ENCODE results near the gene ZMYND8.

DNA sequence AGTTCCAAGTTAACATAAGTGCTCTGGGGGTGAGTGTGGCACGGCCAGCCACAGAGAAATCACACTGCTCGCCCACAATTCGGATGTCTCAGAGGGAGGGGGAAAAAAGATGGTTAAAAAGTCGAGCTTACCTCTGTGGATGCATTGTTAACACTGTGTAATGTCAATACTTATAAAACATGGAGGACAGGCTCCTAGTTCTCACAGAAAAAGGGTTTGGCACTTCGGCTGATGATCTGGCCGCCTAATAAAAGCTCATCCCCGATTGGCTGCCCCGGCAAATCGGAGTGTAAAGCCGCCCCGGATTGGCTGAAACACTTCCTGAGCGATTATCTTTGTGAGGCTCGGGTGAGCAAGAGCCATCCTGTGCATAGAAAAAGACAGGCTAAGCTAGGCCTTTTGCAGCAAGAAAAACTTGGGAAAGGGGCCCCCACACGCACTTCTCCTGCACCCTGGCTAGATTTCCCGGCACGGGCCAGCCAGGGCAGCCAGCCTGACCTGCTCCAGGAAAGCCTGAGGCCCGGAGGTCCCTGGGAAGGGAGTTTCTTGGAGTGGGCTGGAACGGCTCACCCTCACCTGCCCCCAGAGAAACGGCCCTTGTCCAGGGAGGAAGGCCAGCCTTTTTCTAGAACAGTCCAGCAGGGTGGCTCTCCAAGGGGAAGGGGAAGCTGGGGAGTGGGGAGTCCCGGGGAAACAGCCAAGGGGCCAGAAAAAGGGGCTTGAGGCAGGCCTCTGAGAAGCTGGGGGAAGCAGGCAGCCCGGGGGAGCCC lies at the start of gene ZMYND8:
- TF ChIP-seq, protein P1, sequence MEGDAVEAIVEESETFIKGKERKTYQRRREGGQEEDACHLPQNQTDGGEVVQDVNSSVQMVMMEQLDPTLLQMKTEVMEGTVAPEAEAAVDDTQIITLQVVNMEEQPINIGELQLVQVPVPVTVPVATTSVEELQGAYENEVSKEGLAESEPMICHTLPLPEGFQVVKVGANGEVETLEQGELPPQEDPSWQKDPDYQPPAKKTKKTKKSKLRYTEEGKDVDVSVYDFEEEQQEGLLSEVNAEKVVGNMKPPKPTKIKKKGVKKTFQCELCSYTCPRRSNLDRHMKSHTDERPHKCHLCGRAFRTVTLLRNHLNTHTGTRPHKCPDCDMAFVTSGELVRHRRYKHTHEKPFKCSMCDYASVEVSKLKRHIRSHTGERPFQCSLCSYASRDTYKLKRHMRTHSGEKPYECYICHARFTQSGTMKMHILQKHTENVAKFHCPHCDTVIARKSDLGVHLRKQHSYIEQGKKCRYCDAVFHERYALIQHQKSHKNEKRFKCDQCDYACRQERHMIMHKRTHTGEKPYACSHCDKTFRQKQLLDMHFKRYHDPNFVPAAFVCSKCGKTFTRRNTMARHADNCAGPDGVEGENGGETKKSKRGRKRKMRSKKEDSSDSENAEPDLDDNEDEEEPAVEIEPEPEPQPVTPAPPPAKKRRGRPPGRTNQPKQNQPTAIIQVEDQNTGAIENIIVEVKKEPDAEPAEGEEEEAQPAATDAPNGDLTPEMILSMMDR (conservative IDR thresholded peaks at IDR 0.05): no peak
- TF ChIP-seq EZH2 (IDR thresholded peaks at IDR 0.05; ENCODE audit: low read depth): no peak
